ENCODE results near the gene THSD8. TPM values are rescaled to one million over a fixed set of nuclear protein-coding genes. Genes with fewer than 3 reads are reported as not detected.
A peak's percentile ranks its signal among the peaks of the same experiment; 100 is the strongest.
"Not testable (repeated sequence)": the region's sequence is repeated elsewhere in the genome, so short reads cannot be mapped to it uniquely, and the experiment has no call there.

The THSD8 gene
- total RNA-seq, 1 donor from 2014 or later = 4.1 TPM

- peak; percentile 74 for DNase-seq (ENCODE audit: low spot score)
Observed at GRCh38 chr19:12792051-12792852, 9.6 kb upstream of the THSD8 start.

- DNase-seq (ENCODE audit: low spot score) = no peak
Observed at GRCh38 chr19:12792853-12793289, 9.0 kb upstream of the THSD8 start.

GRCh38 chr19:12793290-12794195 is 8.3 kb upstream of the THSD8 start:
- DNase-seq (ENCODE audit: low spot score) = peak; percentile 96

GRCh38 chr19:12794196-12794941 is 7.5 kb upstream of the THSD8 start:
- DNase-seq (ENCODE audit: low spot score) = no peak

DNA sequence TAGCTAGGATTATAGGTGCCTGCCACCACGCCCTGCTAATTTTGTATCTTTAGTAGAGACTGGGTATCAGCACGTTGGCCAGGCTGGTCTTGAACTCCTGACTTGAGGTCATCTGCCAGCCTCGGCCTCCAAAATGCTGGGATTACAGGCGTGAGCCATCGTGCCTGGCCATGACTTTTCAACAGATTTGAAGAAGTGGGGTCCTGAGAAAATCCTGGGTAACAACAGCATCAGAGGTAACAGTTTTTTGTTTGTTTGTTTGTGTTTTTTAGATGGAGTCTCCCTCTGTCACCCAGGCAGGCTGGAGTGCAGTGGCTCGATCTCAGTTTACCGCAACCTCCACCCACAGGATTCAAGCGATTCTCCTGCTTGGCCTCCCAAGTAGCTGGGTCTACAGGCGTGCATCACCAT is 6.9 kb upstream of the THSD8 start:
- no peak for DNase-seq (ENCODE audit: low spot score)

GRCh38 chr19:12796146-12797071 is 5.5 kb upstream of the THSD8 start:
- DNase-seq (ENCODE audit: low spot score) = peak; percentile 74

DNA sequence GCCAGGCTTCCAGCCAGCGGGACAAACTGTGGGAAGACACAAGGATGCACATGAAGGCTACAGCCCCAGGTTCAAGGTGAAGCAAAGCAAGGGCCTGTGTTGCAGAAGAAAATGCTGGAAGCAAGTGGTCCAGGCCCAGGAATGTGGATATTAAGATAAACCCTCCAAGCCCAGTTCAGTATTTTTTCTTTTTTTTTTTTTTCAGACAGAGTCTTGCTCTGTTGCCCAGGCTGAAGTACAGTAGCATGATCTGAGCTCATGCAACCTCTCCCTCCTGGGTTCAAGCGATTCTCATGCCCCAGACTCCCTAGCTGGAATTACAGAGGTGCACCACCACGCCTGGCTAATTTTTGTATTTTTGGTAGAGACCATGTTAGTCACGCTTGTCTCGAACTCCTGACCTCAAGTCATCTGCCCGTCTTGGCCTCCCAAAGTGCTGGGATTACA is 4.7 kb upstream of the THSD8 start:
- DNase-seq (ENCODE audit: low spot score) = no peak

DNA sequence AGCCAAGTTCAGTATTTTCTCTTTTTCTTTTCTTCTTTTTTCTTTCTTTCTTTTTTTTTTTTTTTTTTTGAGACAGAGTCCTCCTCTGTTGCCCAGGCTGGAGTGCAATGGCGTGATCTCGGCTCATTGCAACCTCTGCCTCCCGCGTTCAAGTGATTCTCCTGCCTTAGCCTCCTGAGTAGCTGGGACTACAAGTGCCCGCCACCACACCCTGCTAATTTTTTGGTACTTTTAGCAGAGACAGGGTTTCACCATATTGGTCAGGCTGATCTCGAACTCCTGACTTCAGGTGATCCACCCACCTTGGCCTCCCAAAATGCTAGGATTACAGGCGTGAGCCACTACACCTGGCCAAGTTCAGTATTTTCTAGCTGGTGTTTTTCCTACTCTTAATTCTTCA is 4.3 kb upstream of the THSD8 start:
- DNase-seq (ENCODE audit: low spot score) = not testable (repeated sequence)

- DNase-seq (ENCODE audit: low spot score) = no peak
Observed at GRCh38 chr19:12799742-12800465, 2.0 kb upstream of the THSD8 start.

DNA sequence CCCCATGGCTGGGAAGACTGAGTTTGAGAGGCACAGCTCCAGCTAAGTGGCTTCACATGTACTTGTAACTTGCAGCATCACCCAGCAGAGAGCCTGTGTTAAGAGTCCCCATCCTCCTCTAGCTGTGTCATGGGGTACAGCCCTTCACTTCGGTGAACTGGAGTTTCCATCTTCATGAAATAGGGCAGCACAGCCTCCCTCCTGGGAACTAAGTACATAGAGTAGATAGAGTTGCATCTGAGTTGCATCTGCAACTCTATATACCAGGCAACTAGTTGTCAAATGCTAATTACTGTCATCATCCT is 1.5 kb upstream of the THSD8 start:
- DNase-seq (ENCODE audit: low spot score) = no peak

- DNase-seq (ENCODE audit: low spot score) = no peak
Observed at GRCh38 chr19:12800923-12801465, 875 bp upstream of the THSD8 start.

- DNase-seq (ENCODE audit: low spot score) = no peak
Observed at GRCh38 chr19:12802267-12803106, 618 bp downstream of the THSD8 start.

DNA sequence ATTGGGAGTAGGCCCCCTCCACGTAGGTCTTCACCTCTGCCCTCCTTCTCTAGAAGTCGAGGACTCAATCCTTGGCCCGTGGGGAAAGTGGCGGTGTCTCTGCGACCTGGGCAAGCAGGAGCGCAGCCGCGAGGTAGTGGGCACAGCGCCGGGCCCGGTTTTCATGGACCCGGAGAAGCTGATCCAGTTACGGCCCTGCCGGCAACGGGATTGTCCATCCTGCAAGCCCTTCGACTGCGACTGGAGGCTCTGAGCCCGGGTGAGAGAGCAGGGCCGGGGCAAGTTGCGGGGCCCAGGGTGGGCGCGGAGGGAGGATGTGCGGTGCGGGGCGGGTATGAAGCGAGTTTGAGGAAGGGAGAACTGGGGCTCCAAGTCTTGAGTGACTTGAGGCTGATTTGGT is 2.2 kb downstream of the THSD8 start:
- no peak for DNase-seq (ENCODE audit: low spot score)

DNA sequence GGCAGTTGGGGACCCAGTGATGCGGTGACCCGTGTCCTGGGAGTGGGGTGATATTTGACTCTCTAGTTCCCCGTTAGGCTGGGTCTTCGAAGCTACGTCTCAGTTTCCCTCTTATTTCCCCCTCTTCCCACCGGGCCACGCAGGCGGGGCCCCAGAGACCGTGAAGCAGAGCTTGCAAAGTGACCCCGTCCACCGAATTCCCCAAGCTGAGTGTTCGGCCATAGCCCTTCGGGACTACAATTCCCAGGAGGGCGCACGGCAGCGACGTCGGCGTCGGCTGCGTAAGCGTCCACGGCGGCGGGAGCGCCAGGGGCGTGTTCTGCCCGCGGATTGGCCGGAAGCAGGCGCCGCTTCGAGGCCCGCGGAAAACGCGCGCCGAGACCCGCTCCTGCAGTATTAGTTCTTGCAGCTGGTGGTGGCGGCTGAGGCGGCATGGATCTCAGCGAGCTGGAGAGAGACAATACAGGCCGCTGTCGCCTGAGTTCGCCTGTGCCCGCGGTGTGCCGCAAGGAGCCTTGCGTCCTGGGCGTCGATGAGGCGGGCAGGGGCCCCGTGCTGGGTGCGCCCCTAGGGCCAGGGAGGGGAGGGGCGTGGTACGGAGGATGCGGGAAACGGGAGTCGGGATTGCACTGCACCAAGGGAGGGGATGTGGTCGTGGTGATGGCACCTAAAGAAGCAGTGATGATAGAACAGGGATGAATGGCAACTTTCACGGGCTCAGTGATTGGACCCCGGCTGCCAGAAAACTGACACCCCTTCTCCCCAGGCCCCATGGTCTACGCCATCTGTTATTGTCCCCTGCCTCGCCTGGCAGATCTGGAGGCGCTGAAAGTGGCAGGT is 4.6 kb downstream of the THSD8 start, which contains the start of gene RNASEH2A:
RNASEH2A (plus strand) TSS at position 343 of the 840 bp plus-strand sequence; CDS start at position 433, 90 bp downstream.
- peak; percentile 91 for DNase-seq (ENCODE audit: low spot score)

GRCh38 chr19:12815088-12815487 is 13.2 kb downstream of the THSD8 start:
- DNase-seq (ENCODE audit: low spot score) = no peak

DNA sequence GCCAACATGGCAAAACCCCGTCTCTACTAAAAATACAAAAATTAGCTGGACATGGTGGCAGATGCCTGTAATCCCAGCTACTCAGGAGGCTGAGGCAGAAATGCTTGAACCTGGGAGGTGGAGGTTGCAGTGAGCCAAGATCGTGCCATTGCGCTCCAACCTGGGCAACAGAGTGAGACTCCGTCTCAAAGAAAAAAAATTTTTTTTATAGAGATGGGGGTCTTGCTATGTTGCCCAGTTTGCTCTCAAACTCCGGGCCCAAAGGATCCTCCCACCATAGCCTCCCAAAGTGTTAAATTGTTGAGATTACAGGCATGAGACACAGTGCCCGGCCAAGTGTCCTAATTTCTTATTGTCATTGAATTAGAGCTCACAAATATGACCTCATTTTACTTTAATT is 15.3 kb downstream of the THSD8 start:
- not testable (repeated sequence) for DNase-seq (ENCODE audit: low spot score)

DNA sequence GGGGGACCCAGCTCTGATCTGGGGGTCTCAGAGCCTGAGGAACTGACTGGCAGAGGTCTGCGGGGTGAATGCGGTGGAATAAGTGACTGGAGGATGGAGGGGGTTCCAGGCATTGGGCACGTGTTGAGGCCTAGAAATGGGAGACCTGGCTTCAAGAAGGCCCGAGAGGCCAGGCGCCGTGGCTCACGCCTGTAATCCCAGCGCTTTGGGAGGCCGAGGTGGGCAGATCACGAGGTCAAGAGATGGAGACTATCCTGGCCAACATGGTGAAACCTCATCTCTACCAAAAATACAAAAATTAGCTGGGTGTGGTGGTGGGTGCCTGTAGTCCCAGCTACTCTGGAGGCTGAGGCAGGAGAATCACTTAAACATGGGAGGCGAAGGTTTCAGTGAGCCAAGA is 15.9 kb downstream of the THSD8 start:
- not testable (repeated sequence) for DNase-seq (ENCODE audit: low spot score)

GRCh38 chr19:12821761-12822160 is 19.9 kb downstream of the THSD8 start:
- no peak for DNase-seq (ENCODE audit: low spot score)

Data from mucosa of gallbladder (tissue), 1 donor.